NCI-H446 treated with DMSO at 0.1 percent for 48 hours (cell line): ENCODE results near the gene APC2.
"Not testable (repeated sequence)": the region's sequence is repeated elsewhere in the genome, so short reads cannot be mapped to it uniquely, and the experiment has no call there.

ENCODE experiments used
- DNase-seq: peaks from one replicate; lab custom pipeline; 2025; lab: John Stamatoyannopoulos, UW

APC2 gene

GRCh38 chr19:1466018-1466460 lies 16.1 kb downstream of the APC2 start:
- DNase-seq = no peak

GRCh38 chr19:1466461-1467214 lies 16.7 kb downstream of the APC2 start:
- no peak for DNase-seq

- DNase-seq = no peak
These were observed 17.2 kb downstream of the APC2 start for GRCh38 chr19:1467215-1467489.

GRCh38 chr19:1467490-1468273 lies 17.8 kb downstream of the APC2 start:
- DNase-seq = no peak

GRCh38 chr19:1468274-1468820 lies 18.4 kb downstream of the APC2 start:
- DNase-seq = no peak

- DNase-seq = no peak
These were observed 18.9 kb downstream of the APC2 start for GRCh38 chr19:1468821-1469254.

GRCh38 chr19:1469255-1470054 lies 19.5 kb downstream of the APC2 start:
- no peak for DNase-seq

GRCh38 chr19:1470055-1470304 lies 20.1 kb downstream of the APC2 start:
- DNase-seq = no peak

- DNase-seq = no peak
These were observed 20.5 kb downstream of the APC2 start for GRCh38 chr19:1470305-1471009.

- DNase-seq = no peak
These were observed 21.1 kb downstream of the APC2 start for GRCh38 chr19:1471010-1471514.

- DNase-seq = no peak
These were observed 21.7 kb downstream of the APC2 start for GRCh38 chr19:1471515-1472160.

- DNase-seq = no peak
These were observed 22.5 kb downstream of the APC2 start for GRCh38 chr19:1472231-1473084.

GRCh38 chr19:1473085-1473851 lies 23.3 kb downstream of the APC2 start:
- no peak for DNase-seq

GRCh38 chr19:1474011-1474764 lies 24.3 kb downstream of the APC2 start:
- DNase-seq = no peak

GRCh38 chr19:1474765-1475351 lies 24.9 kb downstream of the APC2 start:
- DNase-seq = no peak

GRCh38 chr19:1475751-1476437 lies 26.0 kb downstream of the APC2 start:
- DNase-seq = no peak

GRCh38 chr19:1477056-1477455 lies 27.1 kb downstream of the APC2 start:
- DNase-seq = not testable (repeated sequence)
